Activated naive CD4-positive, alpha-beta T cell treated with anti-CD3 and anti-CD28 coated beads, Interleukin-2, amount 50 U/mL, for 24 hours (primary cell): ENCODE results near the gene VEGFB.

Experiments used
- H3K27ac Mint-ChIP-seq: one replicate; pipeline ENCODE4 v1.8.0; 2021; ENCODE audit warnings: mild to moderate bottlenecking, mixed read lengths
- H3K27me3 Mint-ChIP-seq: one replicate; pipeline ENCODE4 v1.8.0; 2021; ENCODE audit warnings: mixed read lengths
- H3K36me3 Mint-ChIP-seq: one replicate; pipeline ENCODE4 v1.8.0; 2021; ENCODE audit warnings: mixed read lengths
- H3K4me1 Mint-ChIP-seq: one replicate; pipeline ENCODE4 v1.8.0; 2021; ENCODE audit warnings: mixed read lengths
- H3K4me3 Mint-ChIP-seq: one replicate; pipeline ENCODE4 v1.8.0; 2021; ENCODE audit warnings: mild to moderate bottlenecking, mixed read lengths
- H3K9me3 Mint-ChIP-seq: one replicate; pipeline ENCODE4 v1.8.0; 2021; ENCODE audit warnings: mixed read lengths

VEGFB gene

DNA sequence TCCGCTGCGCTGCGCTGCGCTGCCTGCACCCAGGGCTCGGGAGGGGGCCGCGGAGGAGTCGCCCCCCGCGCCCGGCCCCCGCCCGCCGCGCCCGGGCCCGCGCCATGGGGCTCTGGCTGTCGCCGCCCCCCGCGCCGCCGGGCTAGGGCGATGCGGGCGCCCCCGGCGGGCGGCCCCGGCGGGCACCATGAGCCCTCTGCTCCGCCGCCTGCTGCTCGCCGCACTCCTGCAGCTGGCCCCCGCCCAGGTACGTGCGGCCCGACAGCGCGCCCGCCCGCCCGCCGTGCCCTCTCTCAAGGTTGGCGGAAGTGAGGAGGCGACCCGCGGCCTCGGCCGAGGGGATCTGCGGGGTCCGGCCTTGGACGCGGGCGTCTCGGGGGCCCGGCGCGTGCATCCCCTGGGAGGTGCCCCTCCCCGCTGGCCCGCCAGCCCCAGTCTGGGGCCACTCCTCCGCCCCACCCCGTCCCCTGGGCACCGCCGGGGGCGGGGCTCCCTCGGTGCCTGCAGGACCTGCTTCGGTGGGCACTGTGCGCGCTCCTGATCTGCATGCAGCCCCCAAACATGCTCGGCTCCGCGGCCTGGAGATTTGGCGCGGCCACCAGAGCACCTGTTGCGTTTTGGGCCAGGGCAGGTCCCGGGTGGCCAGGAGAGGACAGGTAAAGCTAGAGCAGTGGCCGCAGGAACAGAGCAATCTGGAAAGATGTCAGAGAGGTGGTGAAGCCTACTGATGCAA lies 429 bp downstream of the VEGFB start:
- Mint-ChIP-seq H3K27ac (peak overlapping the region; percentile 76), H3K4me1 (peaks cover 40% of the 10 kb centered on the region), H3K27me3 (no peaks in the 10 kb centered on the region), H3K4me3 (peak overlapping the region; percentile 79), H3K9me3 (no peaks in the 10 kb centered on the region), H3K36me3 (no peaks in the 10 kb centered on the region)

GRCh38 chr11:64235437-64236161 lies 1.2 kb downstream of the VEGFB start:
- Mint-ChIP-seq H3K36me3 (no peaks in the 10 kb centered on the region), H3K4me1 (peaks cover 45% of the 10 kb centered on the region), H3K27me3 (no peaks in the 10 kb centered on the region), H3K27ac (peak overlapping the region; percentile 91), H3K4me3 (peak overlapping the region; percentile 79), H3K9me3 (no peaks in the 10 kb centered on the region)

GRCh38 chr11:64237484-64237951 lies 3.1 kb downstream of the VEGFB start:
- H3K36me3 Mint-ChIP-seq, result no peaks in the 10 kb centered on the region
- H3K9me3 Mint-ChIP-seq, result no peaks in the 10 kb centered on the region
- H3K4me3 Mint-ChIP-seq, result no peak overlapping the region
- H3K27ac Mint-ChIP-seq, result no peak overlapping the region
- H3K27me3 Mint-ChIP-seq, result no peaks in the 10 kb centered on the region
- H3K4me1 Mint-ChIP-seq, result peaks cover 35% of the 10 kb centered on the region

GRCh38 chr11:64238076-64238475 lies 3.7 kb downstream of the VEGFB start:
- Mint-ChIP-seq H3K36me3 (no peaks in the 10 kb centered on the region), H3K27ac (no peak overlapping the region), H3K9me3 (no peaks in the 10 kb centered on the region), H3K4me3 (no peak overlapping the region), H3K27me3 (no peaks in the 10 kb centered on the region), H3K4me1 (peaks cover 35% of the 10 kb centered on the region)

GRCh38 chr11:64238999-64239398 lies 4.6 kb downstream of the VEGFB start:
- no peak overlapping the region for H3K4me3 Mint-ChIP-seq
- H3K9me3 Mint-ChIP-seq, result no peaks in the 10 kb centered on the region
- no peaks in the 10 kb centered on the region for H3K36me3 Mint-ChIP-seq
- H3K27me3 Mint-ChIP-seq, result no peaks in the 10 kb centered on the region
- H3K4me1 Mint-ChIP-seq, result peaks cover 37% of the 10 kb centered on the region
- H3K27ac Mint-ChIP-seq, result peak overlapping the region; percentile 59

- H3K4me1 Mint-ChIP-seq, result peaks cover 37% of the 10 kb centered on the region
- no peaks in the 10 kb centered on the region for H3K9me3 Mint-ChIP-seq
- H3K4me3 Mint-ChIP-seq, result peak overlapping the region; percentile 93
- H3K27ac Mint-ChIP-seq, result peak overlapping the region; percentile 97
- no peaks in the 10 kb centered on the region for H3K27me3 Mint-ChIP-seq
- H3K36me3 Mint-ChIP-seq, result no peaks in the 10 kb centered on the region
These were observed 5.5 kb downstream of the VEGFB start for GRCh38 chr11:64239662-64240434.

- H3K4me1 Mint-ChIP-seq, result peaks cover 30% of the 10 kb centered on the region
- H3K36me3 Mint-ChIP-seq, result no peaks in the 10 kb centered on the region
- peak within 1 kb of the TSS; percentile 97 for H3K27ac Mint-ChIP-seq
- no peaks in the 10 kb centered on the region for H3K9me3 Mint-ChIP-seq
- H3K27me3 Mint-ChIP-seq, result no peaks in the 10 kb centered on the region
- peak within 1 kb of the TSS; percentile 93 for H3K4me3 Mint-ChIP-seq
These were observed 6.3 kb downstream of the VEGFB start, which contains the start of gene FKBP2 for GRCh38 chr11:64240435-64241240. FKBP2 (plus strand) TSS chr11:64241095; CDS start chr11:64242388, 1,293 bp downstream.

DNA sequence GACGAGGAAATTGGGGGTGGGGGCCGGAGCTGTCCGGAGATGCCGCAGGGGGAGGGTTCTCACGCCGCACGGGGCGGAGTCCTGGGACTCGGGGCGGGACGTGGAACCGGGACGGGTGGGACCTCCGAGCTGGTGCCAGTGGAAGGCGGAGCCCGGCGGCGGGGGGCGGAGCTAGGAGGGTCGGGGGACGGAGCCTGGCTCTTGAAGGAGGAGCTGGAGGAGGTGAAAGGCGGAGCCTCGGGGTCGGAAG lies 6.8 kb downstream of the VEGFB start:
- Mint-ChIP-seq H3K4me1 (peaks cover 28% of the 10 kb centered on the region), H3K36me3 (no peaks in the 10 kb centered on the region), H3K9me3 (no peaks in the 10 kb centered on the region), H3K4me3 (peak overlapping the region; percentile 93), H3K27me3 (no peaks in the 10 kb centered on the region), H3K27ac (peak overlapping the region; percentile 97)

DNA sequence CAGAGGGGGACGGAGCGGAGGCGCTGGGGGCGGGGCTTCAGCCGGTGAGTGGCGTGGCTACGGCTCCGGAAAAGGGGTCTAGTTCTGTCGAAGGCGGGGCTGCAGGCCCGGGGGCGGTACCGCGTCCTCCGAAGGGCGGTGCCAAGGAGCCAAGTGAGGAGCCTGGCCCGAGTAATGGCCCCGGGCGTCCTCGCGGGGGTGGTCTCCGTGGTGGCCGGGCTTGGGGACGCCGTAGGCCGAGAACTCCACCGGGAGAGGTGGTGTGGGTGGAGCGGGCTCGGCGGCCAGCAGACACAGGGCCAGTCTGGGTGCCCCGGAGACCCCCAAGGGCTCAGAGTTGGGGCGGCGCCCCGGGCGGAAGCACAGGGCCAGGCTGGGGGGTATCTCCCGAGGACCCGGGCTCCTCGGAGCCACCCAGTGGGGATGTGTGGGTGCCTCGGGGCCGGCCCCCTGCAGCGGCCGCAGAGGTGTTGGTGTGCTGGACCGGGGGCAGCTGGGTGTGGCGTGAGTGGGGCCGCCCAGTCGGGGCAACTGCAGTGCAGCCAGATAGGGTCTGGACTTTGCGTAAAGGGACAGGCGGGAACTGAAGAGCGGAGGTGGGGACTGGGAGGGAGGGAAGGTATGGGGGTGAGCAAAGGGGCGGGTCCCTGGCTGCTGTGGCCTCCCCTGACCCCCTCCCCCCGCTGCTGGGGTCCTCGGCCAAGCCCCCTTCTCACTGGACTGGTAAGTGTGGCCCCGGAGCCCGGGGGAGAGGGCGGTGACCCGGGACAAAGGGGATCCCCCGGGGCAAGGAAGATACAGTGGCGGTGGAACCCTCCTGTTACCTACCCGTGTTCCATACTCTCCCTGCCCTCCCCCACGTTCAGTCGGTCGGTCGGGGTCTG lies 7.3 kb downstream of the VEGFB start:
- H3K4me1 Mint-ChIP-seq, result peaks cover 28% of the 10 kb centered on the region
- H3K9me3 Mint-ChIP-seq, result no peaks in the 10 kb centered on the region
- H3K36me3 Mint-ChIP-seq, result no peaks in the 10 kb centered on the region
- H3K27me3 Mint-ChIP-seq, result no peaks in the 10 kb centered on the region
- H3K27ac Mint-ChIP-seq, result peak overlapping the region; percentile 97
- peak overlapping the region; percentile 93 for H3K4me3 Mint-ChIP-seq

DNA sequence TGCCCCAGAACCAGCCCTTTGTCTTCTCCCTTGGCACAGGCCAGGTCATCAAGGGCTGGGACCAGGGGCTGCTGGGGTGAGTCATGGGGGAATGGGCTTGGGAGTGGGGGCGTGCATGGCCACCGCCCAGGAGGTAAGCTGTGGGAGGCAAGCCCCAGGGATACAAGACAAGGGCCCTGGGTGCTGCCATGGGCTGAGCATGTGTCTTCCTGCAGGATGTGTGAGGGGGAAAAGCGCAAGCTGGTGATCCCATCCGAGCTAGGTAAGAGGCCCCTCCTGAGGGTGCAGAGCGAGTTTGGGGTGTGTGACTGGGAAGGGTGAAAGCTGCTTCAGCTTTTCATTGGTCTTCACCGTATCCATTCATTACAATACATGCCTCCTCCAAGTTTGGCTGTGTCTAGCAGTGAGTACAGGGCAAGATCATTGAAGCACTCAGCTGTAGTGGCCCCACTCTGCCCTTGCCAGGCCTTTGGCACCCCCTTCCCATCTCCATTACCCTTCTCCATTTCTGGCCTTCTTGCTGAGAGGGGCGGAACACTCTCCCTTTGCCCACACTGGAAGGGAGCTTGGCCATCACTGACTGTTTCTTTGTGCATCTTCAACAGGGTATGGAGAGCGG lies 9.0 kb downstream of the VEGFB start:
- Mint-ChIP-seq H3K27ac (peak overlapping the region; percentile 1), H3K4me1 (peaks cover 28% of the 10 kb centered on the region)

GRCh38 chr11:64244107-64244506 lies 9.7 kb downstream of the VEGFB start:
- Mint-ChIP-seq H3K27me3 (no peaks in the 10 kb centered on the region), H3K4me1 (peaks cover 28% of the 10 kb centered on the region), H3K4me3 (peak overlapping the region; percentile 46), H3K27ac (no peak overlapping the region), H3K36me3 (no peaks in the 10 kb centered on the region), H3K9me3 (no peaks in the 10 kb centered on the region)

More for the DNA sequence above, 9.0 kb downstream of the VEGFB start:
- Mint-ChIP-seq H3K9me3 (no peaks in the 10 kb centered on the region), H3K36me3 (no peaks in the 10 kb centered on the region), H3K4me3 (peak overlapping the region; percentile 46), H3K27me3 (no peaks in the 10 kb centered on the region)

GRCh38 chr11:64244966-64245365 lies 10.6 kb downstream of the VEGFB start:
- Mint-ChIP-seq H3K4me1 (peaks cover 25% of the 10 kb centered on the region), H3K36me3 (no peaks in the 10 kb centered on the region), H3K4me3 (peak overlapping the region; percentile 95)

DNA sequence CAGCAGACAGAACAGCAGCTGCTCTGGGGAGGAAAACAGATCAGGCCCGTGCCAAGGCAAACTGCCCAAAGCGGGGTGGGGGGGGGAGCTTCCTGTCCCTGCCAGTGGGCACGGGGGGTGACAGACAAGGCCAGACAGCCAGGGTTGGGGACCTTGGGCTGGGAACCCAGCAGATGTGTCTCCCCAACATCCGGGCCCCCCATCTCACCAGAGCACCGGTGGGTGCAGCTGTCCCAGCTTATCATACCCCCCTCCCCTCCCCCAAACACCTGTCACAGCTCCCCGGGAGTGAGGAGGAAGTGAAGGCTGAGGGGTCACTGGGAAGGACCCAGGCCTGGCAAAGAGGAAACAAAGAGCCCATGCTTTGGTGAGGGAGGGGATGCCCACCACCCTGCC lies 11.0 kb downstream of the VEGFB start:
- Mint-ChIP-seq H3K27ac (no peak overlapping the region), H3K4me3 (peak overlapping the region; percentile 95), H3K27me3 (no peaks in the 10 kb centered on the region), H3K4me1 (peaks cover 20% of the 10 kb centered on the region), H3K9me3 (no peaks in the 10 kb centered on the region), H3K36me3 (no peaks in the 10 kb centered on the region)

More at GRCh38 chr11:64244966-64245365, 10.6 kb downstream of the VEGFB start:
- no peaks in the 10 kb centered on the region for H3K9me3 Mint-ChIP-seq
- H3K27me3 Mint-ChIP-seq, result no peaks in the 10 kb centered on the region
- H3K27ac Mint-ChIP-seq, result no peak overlapping the region
